ENCODE data around the gene FIGNL1. TPM values are rescaled to one million over a fixed set of nuclear protein-coding genes. Genes with fewer than 3 reads are reported as not detected.

FIGNL1 gene
- total RNA-seq, 1 donor from 2014 or later, result 40.4 TPM

DNA sequence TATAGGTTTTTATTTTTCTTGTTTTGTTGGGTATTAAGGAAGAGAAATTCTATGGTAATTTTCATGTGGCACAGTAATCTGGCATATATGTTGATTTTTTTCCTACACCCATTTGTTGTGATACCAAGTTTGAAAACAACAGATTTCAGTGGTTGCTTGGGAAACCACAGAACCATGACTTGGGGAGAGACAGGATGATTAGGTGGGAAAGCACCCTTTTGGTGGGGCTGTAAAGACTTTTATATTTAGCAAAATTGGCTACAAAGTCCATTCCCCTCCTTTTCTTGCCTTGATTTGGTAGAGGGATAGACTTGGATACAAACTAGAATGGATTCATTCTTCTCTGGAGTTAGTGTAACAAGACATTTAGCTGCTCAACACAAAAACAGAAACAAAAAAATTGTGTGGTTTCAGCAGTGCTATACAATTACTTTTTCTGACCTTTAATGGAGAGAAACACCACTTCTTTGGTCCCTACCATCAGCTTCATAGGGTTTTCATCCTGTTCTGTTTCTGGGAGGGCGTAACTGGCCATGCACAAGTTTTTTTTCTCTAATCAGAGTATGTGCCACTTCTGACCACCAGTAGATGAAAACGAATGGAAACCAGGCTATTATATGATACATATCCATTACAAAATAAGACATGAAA is 52.7 kb downstream of the FIGNL1 start:
- Mint-ChIP-seq H3K36me3 (ENCODE audit: low read depth) (peaks cover 13% of the 10 kb centered on the region), H3K4me1 (no peaks in the 10 kb centered on the region), H3K4me3 (no peak overlapping the region), H3K9me3 (no peaks in the 10 kb centered on the region), H3K27ac (ENCODE audit: unreplicated experiment) (no peak overlapping the region), H3K27me3 (ENCODE audit: low read depth) (no peaks in the 10 kb centered on the region)
- no peak for DNase-seq (ENCODE audit: low read depth, low spot score)
- TF ChIP-seq, protein P1, sequence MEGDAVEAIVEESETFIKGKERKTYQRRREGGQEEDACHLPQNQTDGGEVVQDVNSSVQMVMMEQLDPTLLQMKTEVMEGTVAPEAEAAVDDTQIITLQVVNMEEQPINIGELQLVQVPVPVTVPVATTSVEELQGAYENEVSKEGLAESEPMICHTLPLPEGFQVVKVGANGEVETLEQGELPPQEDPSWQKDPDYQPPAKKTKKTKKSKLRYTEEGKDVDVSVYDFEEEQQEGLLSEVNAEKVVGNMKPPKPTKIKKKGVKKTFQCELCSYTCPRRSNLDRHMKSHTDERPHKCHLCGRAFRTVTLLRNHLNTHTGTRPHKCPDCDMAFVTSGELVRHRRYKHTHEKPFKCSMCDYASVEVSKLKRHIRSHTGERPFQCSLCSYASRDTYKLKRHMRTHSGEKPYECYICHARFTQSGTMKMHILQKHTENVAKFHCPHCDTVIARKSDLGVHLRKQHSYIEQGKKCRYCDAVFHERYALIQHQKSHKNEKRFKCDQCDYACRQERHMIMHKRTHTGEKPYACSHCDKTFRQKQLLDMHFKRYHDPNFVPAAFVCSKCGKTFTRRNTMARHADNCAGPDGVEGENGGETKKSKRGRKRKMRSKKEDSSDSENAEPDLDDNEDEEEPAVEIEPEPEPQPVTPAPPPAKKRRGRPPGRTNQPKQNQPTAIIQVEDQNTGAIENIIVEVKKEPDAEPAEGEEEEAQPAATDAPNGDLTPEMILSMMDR (conservative IDR thresholded peaks at IDR 0.05), result no peak

DNA sequence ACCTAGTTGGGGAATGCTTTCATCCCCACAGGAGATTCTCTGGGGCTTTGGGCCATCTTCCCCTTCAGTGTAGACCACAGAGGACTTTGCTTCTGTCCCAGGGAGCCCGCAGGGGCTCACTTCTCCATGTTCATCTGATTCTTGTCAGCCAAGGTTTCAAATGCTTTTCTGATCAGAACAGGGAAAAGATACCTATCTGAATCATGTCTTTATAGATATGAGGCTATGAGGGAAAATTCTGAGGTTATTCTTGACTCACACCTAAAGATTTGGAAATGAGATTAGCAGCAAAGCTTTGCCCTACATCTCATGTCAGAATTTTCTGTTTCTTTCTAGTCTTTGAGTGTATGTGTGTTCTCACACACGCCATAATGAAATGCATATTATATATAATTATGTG is 53.3 kb downstream of the FIGNL1 start:
- H3K36me3 Mint-ChIP-seq (ENCODE audit: low read depth), result peaks cover 13% of the 10 kb centered on the region
- no peak overlapping the region for H3K4me3 Mint-ChIP-seq
- H3K27me3 Mint-ChIP-seq (ENCODE audit: low read depth), result no peaks in the 10 kb centered on the region
- H3K4me1 Mint-ChIP-seq, result no peaks in the 10 kb centered on the region
- no peak overlapping the region for H3K27ac Mint-ChIP-seq (ENCODE audit: unreplicated experiment)
- TF ChIP-seq, protein P1 (conservative IDR thresholded peaks at IDR 0.05), result no peak
- no peak for DNase-seq (ENCODE audit: low read depth, low spot score)
- no peaks in the 10 kb centered on the region for H3K9me3 Mint-ChIP-seq

GRCh38 chr7:50394315-50394714 is 55.8 kb downstream of the FIGNL1 start:
- H3K4me1 Mint-ChIP-seq, result no peaks in the 10 kb centered on the region
- H3K4me3 Mint-ChIP-seq, result no peak overlapping the region
- no peaks in the 10 kb centered on the region for H3K27me3 Mint-ChIP-seq (ENCODE audit: low read depth)
- peaks cover 7% of the 10 kb centered on the region for H3K36me3 Mint-ChIP-seq (ENCODE audit: low read depth)
- TF ChIP-seq, protein P1 (conservative IDR thresholded peaks at IDR 0.05), result no peak
- DNase-seq (ENCODE audit: low read depth, low spot score), result no peak
- no peak overlapping the region for H3K27ac Mint-ChIP-seq (ENCODE audit: unreplicated experiment)
- H3K9me3 Mint-ChIP-seq, result no peaks in the 10 kb centered on the region

Other genes with a start within 250 kb of the FIGNL1 start
- gene IKZF1, start 145.6 kb downstream of the FIGNL1 start, total RNA-seq, result 5.9 and 8.5 TPM in 2 replicates
- gene DDC, start 115.1 kb upstream of the FIGNL1 start, total RNA-seq, result 0.57 and 1.0 TPM in 2 replicates